Neuronal stem cell (in vitro differentiated cells): ENCODE results near the gene TSHZ2.

ENCODE experiments used
- DNase-seq: peaks from one replicate; pipeline ENCODE4 v3.0.0-alpha.2; 2013; ENCODE audit warnings: low spot score
- H2AFZ ChIP-seq: one replicate; pipeline ENCODE4 v1.6.1; 2013; ENCODE audit warnings: mild to moderate bottlenecking, low read length, inconsistent platforms
- H2AK5ac ChIP-seq: 2 replicates; pipeline ENCODE4 v1.6.1; 2013; ENCODE audit warnings: low read depth, mild to moderate bottlenecking, inconsistent platforms, low read length, moderate library complexity, mixed read lengths
- H2BK120ac ChIP-seq: 2 replicates; pipeline ENCODE4 v1.6.1; 2013; ENCODE audit warnings: low read depth, mild to moderate bottlenecking, inconsistent platforms, low read length, moderate library complexity, mixed read lengths
- H2BK12ac ChIP-seq: one replicate; pipeline ENCODE4 v1.6.1; 2013; ENCODE audit warnings: low read length, inconsistent platforms
- H2BK15ac ChIP-seq: 2 replicates; pipeline ENCODE4 v1.6.1; 2013; ENCODE audit warnings: mild to moderate bottlenecking, low read length, inconsistent platforms, mixed read lengths
- H2BK5ac ChIP-seq: one replicate; pipeline ENCODE4 v1.6.1; 2013; ENCODE audit warnings: inconsistent platforms, mild to moderate bottlenecking, low read length, moderate library complexity
- H3K14ac ChIP-seq: one replicate; pipeline ENCODE4 v1.6.1; 2013; ENCODE audit warnings: low read length, inconsistent platforms
- H3K18ac ChIP-seq: 2 replicates; pipeline ENCODE4 v1.6.1; 2013; ENCODE audit warnings: low read length, inconsistent platforms
- H3K23ac ChIP-seq: 2 replicates; pipeline ENCODE4 v1.6.1; 2013; ENCODE audit warnings: low read depth, mild to moderate bottlenecking, mixed read lengths, low read length, inconsistent platforms; ENCODE audit not compliant: poor library complexity
- H3K27ac ChIP-seq: replicated peaks from 3 replicates; pipeline ENCODE4 v1.5.1; 2013; ENCODE audit warnings: low read length, inconsistent platforms
- H3K27me3 ChIP-seq, 3 experiments: 2 replicates each; pipeline ENCODE4 v1.6.1; 2013; ENCODE audit warnings: low read length in 3 of 3, mild to moderate bottlenecking in 2 of 3, inconsistent platforms in 1 of 3, low read depth in 1 of 3, mixed read lengths in 1 of 3, moderate library complexity in 1 of 3; ENCODE audit not compliant: control insufficient read depth in 3 of 3, insufficient read depth in 3 of 3
- H3K36me3 ChIP-seq, 2 donors: replicated peaks in 1 of 2; 2 replicates each; pipeline ENCODE4 v1.6.1; 2013; ENCODE audit warnings: low read length in 2 of 2; ENCODE audit not compliant: control insufficient read depth in 2 of 2, insufficient read depth in 2 of 2
- H3K4ac ChIP-seq: 2 replicates; pipeline ENCODE4 v1.6.1; 2013; ENCODE audit warnings: inconsistent platforms, mild to moderate bottlenecking, low read length, moderate library complexity
- H3K4me1 ChIP-seq, 2 donors: 1 replicate in 1 of 2; 2 replicates in 1 of 2; pipeline ENCODE4 v1.6.1; 2013; ENCODE audit warnings: low read length in 2 of 2, low read depth in 1 of 2; ENCODE audit not compliant: control insufficient read depth in 2 of 2, insufficient read depth in 1 of 2
- H3K4me2 ChIP-seq: one replicate; pipeline ENCODE4 v1.6.1; 2013; ENCODE audit warnings: mild to moderate bottlenecking, low read length, inconsistent platforms; ENCODE audit not compliant: insufficient read depth, poor library complexity, severe bottlenecking
- H3K4me3 ChIP-seq, 2 donors: 2 replicates each; pipeline ENCODE4 v1.5.1; 2013; ENCODE audit warnings: low read length in 2 of 2, mild to moderate bottlenecking in 2 of 2, inconsistent platforms in 1 of 2, moderate library complexity in 1 of 2
- H3K79me1 ChIP-seq: one replicate; pipeline ENCODE4 v1.6.1; 2013; ENCODE audit warnings: low read depth, mild to moderate bottlenecking, inconsistent platforms, low read length, moderate library complexity
- H3K9ac ChIP-seq: one replicate; pipeline ENCODE4 v1.6.1; 2013; ENCODE audit warnings: mild to moderate bottlenecking, low read depth, low read length, inconsistent platforms; ENCODE audit not compliant: poor library complexity
- H3K9me3 ChIP-seq, 2 donors: replicated peaks in 1 of 2; 2 replicates each; pipeline versions ENCODE3 to v1.6.1; 2013; ENCODE audit warnings: low read length in 2 of 2, mild to moderate bottlenecking in 2 of 2, inconsistent platforms in 1 of 2, low read depth in 1 of 2, mixed read lengths in 1 of 2, moderate library complexity in 1 of 2; ENCODE audit not compliant: control insufficient read depth in 2 of 2, insufficient read depth in 1 of 2
- H4K8ac ChIP-seq: one replicate; pipeline ENCODE4 v1.6.1; 2013; ENCODE audit warnings: low read depth, mild to moderate bottlenecking, inconsistent platforms, low read length, moderate library complexity
- H4K91ac ChIP-seq: one replicate; pipeline ENCODE4 v1.6.1; 2013; ENCODE audit warnings: low read length, low read depth, mild to moderate bottlenecking, inconsistent platforms; ENCODE audit not compliant: poor library complexity
- WGBS, 2 donors: extraction: QIAGEN DNeasy Blood & Tissue Kit; methylation state at CpG; one replicate each; pipeline ENCODE4 v1.1.7; 2013; ENCODE audit warnings: missing lambda C conversion rate in 2 of 2, mixed read lengths in 1 of 2; ENCODE audit not compliant: insufficient read length in 2 of 2, insufficient replicate concordance in 1 of 2; ENCODE audit errors: extremely low coverage in 2 of 2; 5-methylcytosine and 5-hydroxymethylcytosine counted together

The TSHZ2 gene

GRCh38 chr20:53070706-53071392 is 98.7 kb downstream of the TSHZ2 start:
- no peak overlapping the region for H3K4me2 ChIP-seq
- H3K9me3 ChIP-seq = peaks cover under 1 to 3% of the 10 kb centered on the region in 2 donors
- H3K23ac ChIP-seq = no peak overlapping the region
- no peak overlapping the region for H3K9ac ChIP-seq
- no peaks in the 10 kb centered on the region for H3K27me3 ChIP-seq
- H2AFZ ChIP-seq = peak overlapping the region; percentile 28
- no CpG with 5 or more reads among the region's 8 CpGs for WGBS, 2 donors
- no peaks in the 10 kb centered on the region for H3K79me1 ChIP-seq
- H4K91ac ChIP-seq = no peak overlapping the region
- no peak for DNase-seq
- peak overlapping the region; percentile 58 for H3K27ac ChIP-seq
- no peak overlapping the region for H2BK120ac ChIP-seq
- no peaks in the 10 kb centered on the region for H3K36me3 ChIP-seq
- no peak overlapping the region for H4K8ac ChIP-seq
- peaks cover 2 to 13% of the 10 kb centered on the region in 2 donors for H3K4me1 ChIP-seq
- H2AK5ac ChIP-seq = no peak overlapping the region
- no peak overlapping the region for H2BK5ac ChIP-seq
- no peak overlapping the region for H3K4ac ChIP-seq
- no peak overlapping the region for H3K18ac ChIP-seq
- no peak overlapping the region for H3K4me3 ChIP-seq
- no peak overlapping the region for H2BK15ac ChIP-seq
- no peak overlapping the region for H3K14ac ChIP-seq
- no peak overlapping the region for H2BK12ac ChIP-seq

DNA sequence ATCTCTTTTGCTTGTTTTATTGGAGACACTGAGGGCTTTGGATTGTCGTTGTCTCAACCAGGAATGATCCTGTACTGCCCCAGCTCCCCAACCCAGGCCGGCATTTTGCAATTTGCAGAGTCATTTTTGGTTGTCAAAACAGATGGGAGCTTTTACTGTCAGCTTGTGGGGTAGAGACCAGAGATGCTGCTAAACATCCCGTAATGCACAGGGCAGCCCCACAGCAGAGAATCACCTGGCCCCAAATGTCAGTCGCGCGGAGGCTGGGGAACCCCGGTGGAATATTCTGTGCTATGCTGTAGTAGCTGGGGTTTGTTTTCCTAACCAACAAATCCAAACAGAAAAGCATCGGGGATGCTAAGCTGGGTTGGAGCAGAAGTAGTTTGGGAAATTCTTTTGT is 99.7 kb downstream of the TSHZ2 start:
- Histone ChIP-seq H3K27ac (peak overlapping the region; percentile 58), H3K79me1 (no peaks in the 10 kb centered on the region), H2AK5ac (no peak overlapping the region), H2BK5ac (no peak overlapping the region), H3K18ac (no peak overlapping the region), H2BK120ac (no peak overlapping the region), H3K36me3 (no peaks in the 10 kb centered on the region), H2BK12ac (no peak overlapping the region), H3K9ac (no peak overlapping the region), H4K91ac (no peak overlapping the region), H2BK15ac (no peak overlapping the region), H3K23ac (no peak overlapping the region), H3K4me2 (no peak overlapping the region), H3K27me3 (no peaks in the 10 kb centered on the region), H2AFZ (no peak overlapping the region), H3K4me1 (peaks cover 2 to 13% of the 10 kb centered on the region in 2 donors), H3K9me3 (peaks cover 0 to 3% of the 10 kb centered on the region in 2 donors), H3K14ac (no peak overlapping the region), H3K4ac (no peak overlapping the region), H3K4me3 (no peak overlapping the region), H4K8ac (no peak overlapping the region)
- no CpG with 5 or more reads among the region's 8 CpGs for whole genome bisulfite sequencing, 2 donors
- no peak for DNase-seq

GRCh38 chr20:53072923-53073579 is 100.9 kb downstream of the TSHZ2 start:
- Histone ChIP-seq H3K23ac (no peak overlapping the region), H2BK120ac (no peak overlapping the region), H3K27me3 (no peaks in the 10 kb centered on the region), H3K14ac (no peak overlapping the region), H3K4me3 (no peak overlapping the region), H3K27ac (no peak overlapping the region), H2BK5ac (no peak overlapping the region), H4K91ac (no peak overlapping the region), H2AK5ac (no peak overlapping the region), H3K4ac (no peak overlapping the region), H4K8ac (no peak overlapping the region), H2BK15ac (no peak overlapping the region), H3K9me3 (no peaks in the 10 kb centered on the region), H3K18ac (no peak overlapping the region), H3K9ac (no peak overlapping the region), H2AFZ (no peak overlapping the region), H3K4me2 (no peak overlapping the region), H2BK12ac (no peak overlapping the region), H3K36me3 (no peaks in the 10 kb centered on the region), H3K79me1 (no peaks in the 10 kb centered on the region), H3K4me1 (peaks cover 2 to 16% of the 10 kb centered on the region in 2 donors)
- no peak for DNase-seq
- 100% methylated on average over 1 of the region's 1 CpG for WGBS, 2 donors

DNA sequence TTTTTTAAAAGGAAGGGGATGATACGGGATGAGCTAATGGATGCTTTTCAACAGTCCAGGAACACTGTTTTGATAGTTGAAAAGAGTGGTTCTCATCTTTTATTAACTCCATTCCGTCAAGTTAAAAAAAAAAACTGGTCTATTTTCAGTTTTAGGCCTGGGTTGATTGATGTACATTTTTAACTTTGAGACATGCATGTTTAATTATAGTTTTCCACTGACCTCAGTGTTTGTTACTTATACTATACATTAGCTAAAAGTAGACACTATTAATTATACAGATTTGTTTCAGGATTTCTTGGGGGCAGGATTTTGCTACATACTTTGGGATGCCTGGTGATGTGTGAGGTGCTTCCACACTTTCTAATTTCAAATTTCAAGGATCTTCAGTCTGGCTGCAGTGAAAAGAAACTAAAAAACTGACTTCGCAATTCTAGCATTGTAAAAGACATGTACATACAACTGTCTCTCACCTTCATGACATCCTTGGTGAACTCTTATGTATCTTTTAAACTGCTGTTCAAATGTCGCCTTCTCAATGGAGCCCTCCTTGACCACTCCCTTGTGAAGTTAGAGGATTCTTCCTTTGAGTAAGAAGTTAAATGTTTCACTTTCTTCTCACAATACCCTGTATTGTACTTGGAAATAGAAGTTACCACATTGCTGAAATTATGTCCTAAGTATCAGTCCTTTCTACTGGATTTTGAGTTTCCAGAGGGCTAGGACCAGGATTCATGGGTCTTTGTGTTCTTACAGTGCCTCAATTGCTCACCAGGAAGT is 101.7 kb downstream of the TSHZ2 start:
- no peak overlapping the region for H3K4me3 ChIP-seq
- H3K27ac ChIP-seq = no peak overlapping the region
- H3K14ac ChIP-seq = no peak overlapping the region
- no peaks in the 10 kb centered on the region for H3K27me3 ChIP-seq
- no peak overlapping the region for H4K91ac ChIP-seq
- H3K4me2 ChIP-seq = no peak overlapping the region
- H4K8ac ChIP-seq = no peak overlapping the region
- H3K9ac ChIP-seq = no peak overlapping the region
- H3K79me1 ChIP-seq = no peaks in the 10 kb centered on the region
- no peak overlapping the region for H3K23ac ChIP-seq
- no peak for DNase-seq
- no peak overlapping the region for H2BK120ac ChIP-seq
- no peak overlapping the region for H2AK5ac ChIP-seq
- no peaks in the 10 kb centered on the region for H3K9me3 ChIP-seq
- H2BK5ac ChIP-seq = no peak overlapping the region
- no peak overlapping the region for H2AFZ ChIP-seq
- no CpG with 5 or more reads among the region's 4 CpGs for WGBS, 2 donors
- H3K36me3 ChIP-seq = no peaks in the 10 kb centered on the region
- H3K4ac ChIP-seq = no peak overlapping the region
- H2BK12ac ChIP-seq = no peak overlapping the region
- no peak overlapping the region for H3K18ac ChIP-seq
- H2BK15ac ChIP-seq = no peak overlapping the region
- H3K4me1 ChIP-seq = peaks cover 2 to 16% of the 10 kb centered on the region in 2 donors
